T-cell (primary cell): Measurements from ENCODE around the gene RSAD1. TPM values are rescaled to one million over a fixed set of nuclear protein-coding genes. Genes with fewer than 3 reads are reported as not detected.
"Not testable (repeated sequence)": the region's sequence is repeated elsewhere in the genome, so short reads cannot be mapped to it uniquely, and the experiment has no call there.

Experiments used
- ATAC-seq, 4 experiments: fragments of 200-7000 bp in 3 of 4; fragments of 150-1000 bp in 1 of 4; cut with Tn5 transposase; replicated peaks in 1 of 4; 1 replicate in 3 of 4; 2 replicates in 1 of 4; pipeline ENCODE4 v1.10.0; 2021; ENCODE audit warnings: moderate library complexity in 3 of 4, mild to moderate bottlenecking in 2 of 4, moderate number of reproducible peaks in 1 of 4
- CTCF ChIA-PET, 2 donors: fragments of 300-600 bp; sonication (Branson Sonifier 250); formaldehyde crosslinking; loops; one replicate each; lab custom pipeline; 2022; ENCODE audit warnings: antibody characterized with exemption in 2 of 2; lab: Charles Lee
- POLR2A ChIA-PET, 2 donors: fragments of 300-600 bp; sonication (Branson Sonifier 250); formaldehyde crosslinking; loops; one replicate each; lab custom pipeline; 2022; ENCODE audit warnings: antibody characterized with exemption in 2 of 2; lab: Charles Lee
- DNase-seq, 35 experiments: peaks; one replicate each; pipeline versions ENCODE4 v3.0.0 to v3.0.0-alpha.2; 2013 to 2023
- H3K27ac ChIP-seq: one replicate; pipeline ENCODE4 v1.5.1; 2013; ENCODE audit warnings: low read length
- H3K27me3 ChIP-seq, 2 experiments: replicated peaks in 1 of 2; 1 replicate in 1 of 2; 2 replicates in 1 of 2; pipeline versions ENCODE4 v1.6.1 to v1.7.0; 2013; ENCODE audit warnings: low read length in 1 of 2, mixed read lengths in 1 of 2; ENCODE audit not compliant: control insufficient read depth in 2 of 2, insufficient read depth in 2 of 2; ENCODE audit errors: extremely low read depth in 1 of 2
- H3K36me3 ChIP-seq, 2 donors: 1 replicate in 1 of 2; 2 replicates in 1 of 2; pipeline versions ENCODE4 v1.6.1 to v1.7.0; 2013; ENCODE audit warnings: low read length in 1 of 2; ENCODE audit not compliant: control insufficient read depth in 2 of 2, insufficient read depth in 1 of 2; ENCODE audit errors: extremely low read depth in 1 of 2
- H3K4me1 ChIP-seq, 2 experiments: 1 replicate in 1 of 2; 2 replicates in 1 of 2; pipeline versions ENCODE4 v1.6.1 to v1.7.0; 2013; ENCODE audit warnings: low read length in 2 of 2, mixed read lengths in 1 of 2; ENCODE audit not compliant: insufficient read depth in 2 of 2, control insufficient read depth in 1 of 2; ENCODE audit errors: extremely low read depth in 1 of 2
- H3K4me3 ChIP-seq, 2 donors: 1 replicate in 1 of 2; 2 replicates in 1 of 2; pipeline versions ENCODE4 v1.5.1 to v1.7.0; 2013; ENCODE audit warnings: mild to moderate bottlenecking in 2 of 2, low read length in 1 of 2, moderate library complexity in 1 of 2; ENCODE audit not compliant: control insufficient read depth in 1 of 2; ENCODE audit errors: extremely low read depth in 1 of 2
- H3K9me3 ChIP-seq: 2 replicates; pipeline ENCODE4 v1.7.0; 2013
- H3K27ac Mint-ChIP-seq, 2 donors: one replicate each; pipeline ENCODE4 v1.8.0; 2020 to 2021; ENCODE audit warnings: mild to moderate bottlenecking in 2 of 2, mixed read lengths in 2 of 2
- H3K27me3 Mint-ChIP-seq, 2 donors: one replicate each; pipeline ENCODE4 v1.8.0; 2021 to 2022; ENCODE audit warnings: mixed read lengths in 2 of 2
- H3K36me3 Mint-ChIP-seq: one replicate; pipeline ENCODE4 v1.8.0; 2021; ENCODE audit warnings: mixed read lengths
- H3K4me1 Mint-ChIP-seq, 3 donors: one replicate each; pipeline ENCODE4 v1.8.0; 2020 to 2022; ENCODE audit warnings: mixed read lengths in 3 of 3, mild to moderate bottlenecking in 1 of 3
- H3K4me3 Mint-ChIP-seq, 3 donors: one replicate each; pipeline ENCODE4 v1.8.0; 2020 to 2022; ENCODE audit warnings: mild to moderate bottlenecking in 3 of 3, mixed read lengths in 3 of 3, moderate library complexity in 3 of 3
- H3K9me3 Mint-ChIP-seq, 3 donors: one replicate each; pipeline ENCODE4 v1.8.0; 2020 to 2022; ENCODE audit warnings: mixed read lengths in 3 of 3
- WGBS: methylation state at CpG from one replicate; pipeline ENCODE4 v1.1.5; 2013; ENCODE audit warnings: missing lambda C conversion rate; ENCODE audit not compliant: insufficient coverage; 5-methylcytosine and 5-hydroxymethylcytosine counted together
- total RNA-seq, 35 experiments: library from RNA in 6 of 35; stranded (reverse) in 6 of 35; fragments of 120-200 nt in 1 of 35; gene quantifications; one replicate each; pipeline versions ENCODE4 v1.2.1 to v1.2.4 and lab custom pipeline; 2013 to 2026

Gene RSAD1
- total RNA-seq, 5 donors from 2014 or later (not counting 1 experiment from before 2014, with no cell fraction given) = 61.2 to 80.9 (median 73.2) TPM

DNA sequence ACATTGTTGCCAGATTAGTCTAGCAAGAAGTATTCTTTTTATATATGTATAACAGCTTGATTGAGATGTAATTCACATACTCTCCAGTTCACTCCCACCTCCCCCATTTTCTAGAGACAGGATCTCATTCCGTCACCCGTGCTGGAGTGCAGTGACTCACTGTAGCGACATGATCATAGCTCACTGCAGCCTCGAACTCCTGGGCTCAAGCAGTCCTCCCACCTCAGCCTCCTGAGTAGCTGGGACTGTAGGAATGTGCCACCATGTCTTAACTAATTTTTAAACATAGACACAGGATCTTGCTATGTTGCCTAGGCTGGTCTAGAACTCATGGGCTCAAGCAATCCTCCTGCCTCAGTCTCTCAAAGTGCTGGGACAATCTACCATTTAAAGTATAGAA is 3.3 kb upstream of the RSAD1 start:
- DNase-seq (no peak), ATAC-seq (no peak)
- Histone ChIP-seq H3K27me3 (peaks cover 0 to 28% of the 10 kb centered on the region in 2 experiments), H3K36me3 (peaks cover 0 to 2% of the 10 kb centered on the region in 2 donors), H3K4me1 (peaks cover 7 to 20% of the 10 kb centered on the region in 2 experiments), H3K27ac (no peak overlapping the region), H3K9me3 (no peaks in the 10 kb centered on the region), H3K4me3 (no peak overlapping the region)
- WGBS = 90% methylated on average over 2 of the region's 4 CpGs
- peaks cover 3 to 6% of the 10 kb centered on the region in 2 donors for H3K27me3 Mint-ChIP-seq
- peaks cover 17 to 19% (median 18%) of the 10 kb centered on the region in 3 donors for H3K4me1 Mint-ChIP-seq
- H3K36me3 Mint-ChIP-seq = peaks cover 17% of the 10 kb centered on the region
- CTCF ChIA-PET = interaction anchor here (0.6 to 0.7 kb wide), 2 partner anchors 10 to 252 kb away, joined by 3 to 4 read pairs; no protein-coding TSS in a partner anchor
- no peaks in the 10 kb centered on the region for H3K9me3 Mint-ChIP-seq
- no peak overlapping the region for H3K27ac Mint-ChIP-seq
- H3K4me3 Mint-ChIP-seq = no peak overlapping the region
- POLR2A ChIA-PET = no interaction called here

DNA sequence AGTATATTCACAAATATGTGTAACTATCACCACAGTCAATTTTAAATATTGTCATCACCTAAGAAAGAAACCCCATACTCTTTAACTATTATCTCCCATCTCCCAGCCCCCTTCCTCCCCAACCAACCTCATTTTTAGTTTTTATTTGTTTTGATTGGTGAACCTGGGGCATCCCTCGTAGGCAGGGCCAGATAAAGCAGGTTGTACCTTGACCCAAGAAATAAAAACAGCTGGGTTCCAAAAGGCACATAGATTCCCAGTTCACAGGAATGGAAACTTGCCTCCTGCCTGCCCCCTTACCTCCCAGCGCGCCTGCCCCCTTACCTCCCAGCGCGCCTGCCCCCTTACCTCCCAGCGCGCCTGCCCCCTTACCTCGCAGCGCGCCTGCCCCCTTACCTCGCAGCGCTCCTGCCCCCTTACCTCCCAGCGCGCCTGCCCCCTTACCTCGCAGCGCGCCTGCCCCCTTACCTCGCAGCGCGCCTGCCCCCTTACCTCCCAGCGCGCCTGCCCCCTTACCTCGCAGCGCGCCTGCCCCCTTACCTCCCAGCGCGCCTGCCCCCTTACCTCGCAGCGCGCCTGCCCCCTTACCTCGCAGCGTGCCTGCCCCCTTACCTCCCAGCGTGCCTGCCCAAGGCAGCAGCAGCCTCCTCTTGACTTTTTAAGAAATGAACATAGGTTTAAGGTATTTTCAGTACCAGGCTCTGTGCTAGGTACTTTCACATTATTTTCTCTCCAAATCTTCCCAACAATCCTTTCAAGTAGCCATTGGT is 2.7 kb upstream of the RSAD1 start:
- not testable (repeated sequence) for ATAC-seq, H3K27ac Mint-ChIP-seq
- CTCF ChIA-PET = interaction anchor here (0.6 to 0.8 kb wide), 5 partner anchors 9 to 252 kb away, joined by 3 to 4 read pairs (median 3); no protein-coding TSS in a partner anchor

DNA sequence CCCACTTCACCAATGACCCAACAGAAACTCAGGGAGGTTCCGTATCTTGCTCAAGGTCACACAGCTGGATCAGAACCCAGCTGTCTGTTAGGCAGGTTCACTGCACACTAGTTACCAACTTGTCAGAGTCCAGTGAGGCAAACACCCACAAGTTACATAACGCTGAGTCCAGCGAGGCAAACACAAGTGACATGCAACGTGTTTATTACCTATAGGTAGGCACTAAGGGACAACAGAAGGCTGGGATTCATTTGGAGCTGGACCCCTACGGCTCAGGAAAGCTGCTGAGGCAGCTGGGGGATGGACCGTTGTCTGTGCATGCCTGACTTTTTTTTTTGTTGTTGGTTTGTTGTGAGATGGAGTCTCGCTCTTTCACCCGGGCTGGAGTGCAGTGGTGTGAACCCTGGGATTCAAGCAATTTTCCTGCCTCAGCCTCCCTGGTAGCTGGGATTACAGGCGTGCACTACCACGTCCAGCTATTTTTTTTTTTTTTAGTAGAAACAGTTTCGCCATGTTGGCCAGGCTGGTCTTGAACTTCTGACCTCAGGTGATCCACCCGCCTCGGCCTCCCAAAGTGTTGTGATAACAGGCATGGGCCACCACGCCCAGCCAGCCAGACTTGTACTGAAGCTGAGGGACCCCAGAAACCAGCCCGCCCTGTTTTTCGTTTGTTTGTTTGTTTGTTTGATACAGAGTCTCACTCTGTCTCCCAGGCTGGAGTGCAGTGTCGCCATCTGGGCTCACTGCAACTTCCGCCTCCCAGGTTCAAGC is 1.9 kb upstream of the RSAD1 start:
- no peak overlapping the region for H3K4me3 Mint-ChIP-seq
- H3K9me3 Mint-ChIP-seq = no peaks in the 10 kb centered on the region
- Histone ChIP-seq H3K27me3 (peaks cover 0 to 14% of the 10 kb centered on the region in 2 experiments), H3K9me3 (no peaks in the 10 kb centered on the region), H3K36me3 (peaks cover 2% of the 10 kb centered on the region in 2 donors), H3K27ac (no peak overlapping the region), H3K4me3 (no peak overlapping the region), H3K4me1 (peaks cover 7 to 20% of the 10 kb centered on the region in 2 experiments)
- DNase-seq (no peak), ATAC-seq (no peak)
- no peak overlapping the region for H3K27ac Mint-ChIP-seq
- WGBS = 91% methylated on average over 15 of the region's 18 CpGs
- H3K4me1 Mint-ChIP-seq = peaks cover 21 to 23% (median 22%) of the 10 kb centered on the region in 3 donors
- POLR2A ChIA-PET = no interaction called here
- CTCF ChIA-PET = interaction anchor here (0.6 to 0.8 kb wide), 3 partner anchors 28 to 231 kb away, joined by 3 read pairs; no protein-coding TSS in a partner anchor
- peaks cover 15% of the 10 kb centered on the region for H3K36me3 Mint-ChIP-seq
- no peaks in the 10 kb centered on the region for H3K27me3 Mint-ChIP-seq

More for the DNA sequence above, 2.7 kb upstream of the RSAD1 start:
- Mint-ChIP-seq H3K36me3 (peaks cover 17% of the 10 kb centered on the region), H3K4me1 (peaks cover 21 to 23% (median 22%) of the 10 kb centered on the region in 3 donors)
- Histone ChIP-seq H3K4me1 (peaks cover 7 to 20% of the 10 kb centered on the region in 2 experiments), H3K27me3 (peaks cover 0 to 22% of the 10 kb centered on the region in 2 experiments)
- H3K27me3 Mint-ChIP-seq, H3K27ac ChIP-seq, DNase-seq, H3K9me3 ChIP-seq, H3K4me3 ChIP-seq, H3K36me3 ChIP-seq, H3K4me3 Mint-ChIP-seq, POLR2A ChIA-PET, H3K9me3 Mint-ChIP-seq: not testable (repeated sequence)
- WGBS = no CpG with 5 or more reads among the region's 33 CpGs

DNA sequence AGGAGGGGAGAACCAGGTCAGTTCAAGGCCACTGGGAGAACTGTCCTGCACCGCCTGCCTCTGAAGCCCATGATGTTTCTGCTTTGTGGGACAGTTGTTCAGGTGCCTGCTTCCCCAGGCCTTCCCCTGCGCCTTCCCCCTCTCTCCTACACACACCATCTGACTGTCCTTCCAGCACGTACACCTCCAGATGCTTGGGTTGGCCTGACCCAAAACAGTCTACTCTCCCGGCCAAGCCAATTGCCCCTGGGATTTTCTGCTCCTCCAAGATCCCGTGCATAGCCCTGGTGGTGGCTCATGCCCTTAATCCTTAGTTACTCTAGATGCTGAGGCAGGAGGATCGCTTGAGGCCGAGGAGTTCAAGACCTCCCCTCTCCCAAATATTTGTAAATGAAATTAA is 684 bp upstream of the RSAD1 start:
- no peak for ATAC-seq
- Mint-ChIP-seq H3K27me3 (no peaks in the 10 kb centered on the region), H3K4me3 (peak overlapping the region; percentile 71 to 88 (median 76)), H3K9me3 (no peaks in the 10 kb centered on the region), H3K36me3 (peaks cover 11% of the 10 kb centered on the region), H3K4me1 (peaks cover 25 to 29% (median 27%) of the 10 kb centered on the region in 3 donors), H3K27ac (peak overlapping the region; percentile 94 to 96)
- H3K9me3 ChIP-seq = no peaks in the 10 kb centered on the region
- ChIA-PET CTCF (interaction anchor here (0.6 kb wide), 3 partner anchors 79 to 375 kb away, joined by 3 to 13 read pairs (median 7); no protein-coding TSS in a partner anchor), POLR2A (interaction anchor here (0.7 kb wide), 2 partner anchors 248 to 1915 kb away, joined by 8 to 9 read pairs; no protein-coding TSS in a partner anchor)
- WGBS = 84% methylated on average over 2 of the region's 7 CpGs
- H3K4me3 ChIP-seq = peak overlapping the region; percentile 43 to 95
- H3K27me3 ChIP-seq = peaks cover 0 to 14% of the 10 kb centered on the region in 2 experiments
- DNase-seq = peak in 1 of 35 experiments; percentile 14
- H3K36me3 ChIP-seq = peaks cover 8 to 11% of the 10 kb centered on the region in 2 donors
- peaks cover 7 to 20% of the 10 kb centered on the region in 2 experiments for H3K4me1 ChIP-seq
- H3K27ac ChIP-seq = peak overlapping the region; percentile 81

DNA sequence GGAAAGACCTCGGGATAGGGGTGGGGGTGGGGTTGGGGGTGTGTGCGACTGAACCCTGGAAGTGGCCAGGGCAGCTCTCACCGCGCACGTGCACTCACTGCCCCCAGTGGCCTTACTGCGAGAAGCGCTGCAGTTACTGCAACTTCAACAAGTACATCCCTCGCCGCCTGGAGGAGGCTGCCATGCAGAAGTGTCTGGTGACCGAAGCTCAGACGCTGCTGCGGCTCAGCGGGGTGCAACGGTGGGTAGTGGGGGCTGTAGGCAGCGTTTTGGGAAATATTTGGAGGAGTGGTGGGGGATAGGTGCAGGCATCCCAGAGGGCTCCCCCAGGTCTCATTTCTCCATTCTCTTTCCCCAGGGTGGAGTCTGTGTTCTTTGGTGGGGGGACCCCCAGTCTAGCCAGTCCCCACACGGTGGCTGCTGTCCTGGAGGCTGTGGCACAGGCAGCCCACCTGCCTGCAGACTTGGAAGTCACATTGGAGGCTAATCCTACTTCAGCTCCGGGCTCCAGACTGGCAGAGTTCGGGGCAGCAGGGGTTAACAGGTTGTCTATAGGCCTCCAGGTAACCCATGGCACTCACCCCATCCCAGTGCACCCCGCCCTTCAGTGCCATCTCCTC is 972 bp downstream of the RSAD1 start:
- peaks cover 25 to 29% (median 27%) of the 10 kb centered on the region in 3 donors for H3K4me1 Mint-ChIP-seq
- H3K27ac ChIP-seq = no peak overlapping the region

More for the DNA sequence above, 972 bp downstream of the RSAD1 start:
- H3K9me3 ChIP-seq = no peaks in the 10 kb centered on the region
- peaks cover 12% of the 10 kb centered on the region for H3K36me3 Mint-ChIP-seq
- peak overlapping the region; percentile 86 to 95 for H3K4me3 ChIP-seq
- 27% methylated on average over 13 of the region's 19 CpGs for WGBS
- H3K27ac Mint-ChIP-seq = peak overlapping the region; percentile 61 to 83
- no peaks in the 10 kb centered on the region for H3K27me3 Mint-ChIP-seq
- H3K4me1 ChIP-seq = peaks cover 7 to 20% of the 10 kb centered on the region in 2 experiments
- no peaks in the 10 kb centered on the region for H3K9me3 Mint-ChIP-seq
- H3K27me3 ChIP-seq = peaks cover 0 to 14% of the 10 kb centered on the region in 2 experiments
- ChIA-PET POLR2A (interaction anchor here in 1 of 2 donors (0.6 kb wide), 2 partner anchors 63 to 87 kb away, joined by 3 to 6 read pairs; no protein-coding TSS in a partner anchor), CTCF (interaction anchor here (0.6 to 1.4 kb wide), 10 partner anchors 9 to 1120 kb away, joined by 3 to 9 read pairs (median 3); partner anchors contain the start of gene LRRC59 (in 1 of the 2))
- peak overlapping the region; percentile 76 to 88 (median 82) for H3K4me3 Mint-ChIP-seq
- ATAC-seq (peak; percentile 31 to 53 (median 49)), DNase-seq (peak; percentile 17 to 75 (median 57))
- H3K36me3 ChIP-seq = peaks cover 14 to 26% of the 10 kb centered on the region in 2 donors
